Subcutaneous abdominal adipose tissue (tissue), 5 donors: ENCODE data around the gene MTMR2.

Experiments used
- H3K27ac ChIP-seq: one replicate; pipeline ENCODE4 v1.7.0; 2013; ENCODE audit warnings: low read depth, mild to moderate bottlenecking, inconsistent platforms, low read length, moderate library complexity
- H3K27me3 ChIP-seq, 5 donors: one replicate each; pipeline ENCODE4 v1.7.0; 2013; ENCODE audit warnings: low read length in 5 of 5, inconsistent platforms in 1 of 5; ENCODE audit not compliant: control insufficient read depth in 5 of 5, insufficient read depth in 4 of 5
- H3K36me3 ChIP-seq, 5 donors: one replicate each; pipeline ENCODE4 v1.7.0; 2013; ENCODE audit warnings: low read length in 5 of 5; ENCODE audit not compliant: control insufficient read depth in 5 of 5, insufficient read depth in 5 of 5
- H3K4me1 ChIP-seq, 5 donors: one replicate each; pipeline ENCODE4 v1.7.0; 2013; ENCODE audit warnings: low read length in 5 of 5, mild to moderate bottlenecking in 3 of 5, moderate library complexity in 1 of 5; ENCODE audit not compliant: control insufficient read depth in 5 of 5, insufficient read depth in 5 of 5
- H3K4me3 ChIP-seq, 5 donors: one replicate each; pipeline ENCODE4 v1.7.0; 2013; ENCODE audit warnings: low read length in 5 of 5, low read depth in 1 of 5
- H3K9ac ChIP-seq, 5 donors: one replicate each; pipeline ENCODE4 v1.7.0; 2013; ENCODE audit warnings: low read length in 5 of 5, mild to moderate bottlenecking in 4 of 5, moderate library complexity in 3 of 5
- H3K9me3 ChIP-seq, 5 donors: one replicate each; pipeline ENCODE4 v1.7.0; 2013; ENCODE audit warnings: low read length in 5 of 5; ENCODE audit not compliant: control insufficient read depth in 5 of 5
- donor health status: healthy.
- donor health status: healthy.
- donor health status: healthy.
- donor health status: healthy.
- donor health status: healthy.

Gene MTMR2

GRCh38 chr11:95791709-95792033 is 132.2 kb downstream of the MTMR2 start:
- no peaks in the 10 kb centered on the region for H3K9me3 ChIP-seq
- H3K27ac ChIP-seq = no peak overlapping the region
- H3K9ac ChIP-seq = peak overlapping the region in 3 of 5 donors; percentile 45 to 97 (median 79)
- peaks cover 2 to 30% (median 25%) of the 10 kb centered on the region in 5 donors for H3K4me1 ChIP-seq
- peak overlapping the region; percentile 93 to 98 (median 97) for H3K4me3 ChIP-seq
- no peaks in the 10 kb centered on the region for H3K27me3 ChIP-seq
- H3K36me3 ChIP-seq = peaks cover 0 to 4% (median 3%) of the 10 kb centered on the region in 5 donors

- peaks cover 1 to 8% (median 7%) of the 10 kb centered on the region in 5 donors for H3K36me3 ChIP-seq
- H3K9ac ChIP-seq = peak overlapping the region; percentile 38 to 97 (median 92)
- no peaks in the 10 kb centered on the region for H3K27me3 ChIP-seq
- H3K27ac ChIP-seq = peak overlapping the region; percentile 99
- H3K4me3 ChIP-seq = peak overlapping the region; percentile 93 to 98 (median 97)
- H3K4me1 ChIP-seq = peaks cover 2 to 30% (median 25%) of the 10 kb centered on the region in 5 donors
- no peaks in the 10 kb centered on the region for H3K9me3 ChIP-seq
These were observed 132.8 kb downstream of the MTMR2 start for GRCh38 chr11:95790933-95791708.

GRCh38 chr11:95790123-95790932 is 133.6 kb downstream of the MTMR2 start, which contains the start of gene CEP57:
Gene CEP57, plus strand, starts transcription at chr11:95790498. Its CDS starts 201 bp downstream, at chr11:95790699.
- Histone ChIP-seq H3K9me3 (no peaks in the 10 kb centered on the region), H3K4me3 (peak within 1 kb of the TSS; percentile 93 to 98 (median 97)), H3K27me3 (no peaks in the 10 kb centered on the region), H3K9ac (peak within 1 kb of the TSS; percentile 79 to 97 (median 92)), H3K27ac (peak within 1 kb of the TSS; percentile 99), H3K4me1 (peaks cover 2 to 30% (median 25%) of the 10 kb centered on the region in 5 donors), H3K36me3 (peaks cover 9 to 16% (median 15%) of the 10 kb centered on the region in 5 donors)

GRCh38 chr11:95789506-95790122 is 134.3 kb downstream of the MTMR2 start, which contains the start of gene FAM76B:
Gene FAM76B, minus strand, starts transcription at chr11:95789782. Its CDS starts 304 bp downstream, at chr11:95789478.
- no peaks in the 10 kb centered on the region for H3K27me3 ChIP-seq
- H3K4me3 ChIP-seq = peak within 1 kb of the TSS; percentile 93 to 98 (median 97)
- H3K4me1 ChIP-seq = peaks cover 2 to 30% (median 25%) of the 10 kb centered on the region in 5 donors
- peak within 1 kb of the TSS; percentile 99 for H3K27ac ChIP-seq
- peak within 1 kb of the TSS; percentile 79 to 97 (median 92) for H3K9ac ChIP-seq
- peaks cover 16 to 23% (median 21%) of the 10 kb centered on the region in 5 donors for H3K36me3 ChIP-seq
- no peaks in the 10 kb centered on the region for H3K9me3 ChIP-seq

GRCh38 chr11:95788921-95789505 is 134.9 kb downstream of the MTMR2 start:
- Histone ChIP-seq H3K27me3 (no peaks in the 10 kb centered on the region), H3K9ac (peak overlapping the region; percentile 70 to 97 (median 92)), H3K4me1 (peaks cover 2 to 30% (median 25%) of the 10 kb centered on the region in 5 donors), H3K9me3 (no peaks in the 10 kb centered on the region), H3K27ac (peak overlapping the region; percentile 99), H3K4me3 (peak overlapping the region; percentile 85 to 98 (median 95)), H3K36me3 (peaks cover 19 to 27% (median 25%) of the 10 kb centered on the region in 5 donors)
